ENCODE measurements around the gene DYSF.

DYSF gene

GRCh38 chr2:71545572-71546274, 92.4 kb downstream of the DYSF start:
- H3K36me3 ChIP-seq (ENCODE audit: low read depth): no peaks in the 10 kb centered on the region
- ATAC-seq (ENCODE audit: low read depth) (peak; percentile 90), DNase-seq (ENCODE audit: low spot score) (peak; percentile 23)
- H3K4me1 ChIP-seq (ENCODE audit: insufficient read depth, poor library complexity, severe bottlenecking): no peaks in the 10 kb centered on the region
- no peaks in the 10 kb centered on the region for H3K9me3 ChIP-seq (ENCODE audit: severe bottlenecking)
- TF ChIP-seq CTCF (IDR thresholded peaks at IDR 0.05; ENCODE audit: poor library complexity, severe bottlenecking): peak; percentile 86
- H3K27me3 ChIP-seq (ENCODE audit: insufficient read depth, poor library complexity, severe bottlenecking): no peaks in the 10 kb centered on the region
- no peak overlapping the region for H3K4me3 ChIP-seq (ENCODE audit: severe bottlenecking)
- H3K27ac ChIP-seq (ENCODE audit: poor library complexity, severe bottlenecking): no peak overlapping the region

- ATAC-seq (ENCODE audit: low read depth): no peak
- Histone ChIP-seq H3K9me3 (ENCODE audit: severe bottlenecking) (no peaks in the 10 kb centered on the region), H3K27ac (ENCODE audit: poor library complexity, severe bottlenecking) (no peak overlapping the region), H3K27me3 (ENCODE audit: insufficient read depth, poor library complexity, severe bottlenecking) (no peaks in the 10 kb centered on the region), H3K4me1 (ENCODE audit: insufficient read depth, poor library complexity, severe bottlenecking) (no peaks in the 10 kb centered on the region), H3K36me3 (ENCODE audit: low read depth) (no peaks in the 10 kb centered on the region), H3K4me3 (ENCODE audit: severe bottlenecking) (no peak overlapping the region)
- no peak for DNase-seq (ENCODE audit: low spot score)
- no peak for TF ChIP-seq CTCF (IDR thresholded peaks at IDR 0.05; ENCODE audit: poor library complexity, severe bottlenecking)
Measured at GRCh38 chr2:71546275-71546638, 92.9 kb downstream of the DYSF start.

GRCh38 chr2:71546777-71547281, 93.5 kb downstream of the DYSF start:
- no peak overlapping the region for H3K27ac ChIP-seq (ENCODE audit: poor library complexity, severe bottlenecking)
- no peaks in the 10 kb centered on the region for H3K4me1 ChIP-seq (ENCODE audit: insufficient read depth, poor library complexity, severe bottlenecking)
- H3K4me3 ChIP-seq (ENCODE audit: severe bottlenecking): no peak overlapping the region
- TF ChIP-seq CTCF (IDR thresholded peaks at IDR 0.05; ENCODE audit: poor library complexity, severe bottlenecking): no peak
- no peak for ATAC-seq (ENCODE audit: low read depth)
- no peaks in the 10 kb centered on the region for H3K9me3 ChIP-seq (ENCODE audit: severe bottlenecking)
- no peaks in the 10 kb centered on the region for H3K27me3 ChIP-seq (ENCODE audit: insufficient read depth, poor library complexity, severe bottlenecking)
- DNase-seq (ENCODE audit: low spot score): no peak
- H3K36me3 ChIP-seq (ENCODE audit: low read depth): no peaks in the 10 kb centered on the region

GRCh38 chr2:71547616-71548285, 94.4 kb downstream of the DYSF start:
- Histone ChIP-seq H3K4me3 (ENCODE audit: severe bottlenecking) (no peak overlapping the region), H3K27me3 (ENCODE audit: insufficient read depth, poor library complexity, severe bottlenecking) (no peaks in the 10 kb centered on the region), H3K9me3 (ENCODE audit: severe bottlenecking) (no peaks in the 10 kb centered on the region), H3K4me1 (ENCODE audit: insufficient read depth, poor library complexity, severe bottlenecking) (no peaks in the 10 kb centered on the region), H3K36me3 (ENCODE audit: low read depth) (no peaks in the 10 kb centered on the region), H3K27ac (ENCODE audit: poor library complexity, severe bottlenecking) (no peak overlapping the region)
- ATAC-seq (ENCODE audit: low read depth) (no peak), DNase-seq (ENCODE audit: low spot score) (no peak)
- no peak for TF ChIP-seq CTCF (IDR thresholded peaks at IDR 0.05; ENCODE audit: poor library complexity, severe bottlenecking)

All from RWPE2 (cell line).